ENCODE measurements around the gene THEMIS. TPM values are rescaled to one million over a fixed set of nuclear protein-coding genes. Genes with fewer than 3 reads are reported as not detected.

Gene THEMIS
- total RNA-seq, 4 donors from 2014 or later = 1.6 TPM; not detected in 3

- DNase-seq (ENCODE audit: low spot score in 2 of 2) = no peak
- Histone ChIP-seq H3K9me3 (no peaks in the 10 kb centered on the region), H3K27ac (no peak overlapping the region), H3K4me1 (no peaks in the 10 kb centered on the region), H3K36me3 (no peaks in the 10 kb centered on the region), H3K27me3 (no peaks in the 10 kb centered on the region), H3K4me3 (no peak overlapping the region)
- WGBS = 75% methylated on average over 5 of the region's 5 CpGs
- TF ChIP-seq POLR2A (IDR thresholded peaks at IDR 0.05) (no peak), EP300 (IDR thresholded peaks at IDR 0.05) (no peak), CTCF (IDR thresholded peaks at IDR 0.05) (no peak), POLR2AphosphoS5 (IDR thresholded peaks at IDR 0.05) (no peak)
These were observed 87.2 kb downstream of the THEMIS start for GRCh38 chr6:127813699-127814027.

- Histone ChIP-seq H3K27me3 (no peaks in the 10 kb centered on the region), H3K4me1 (no peaks in the 10 kb centered on the region), H3K27ac (no peak overlapping the region), H3K4me3 (no peak overlapping the region), H3K9me3 (no peaks in the 10 kb centered on the region), H3K36me3 (no peaks in the 10 kb centered on the region)
- WGBS = 82% methylated on average over 16 of the region's 16 CpGs
- TF ChIP-seq POLR2AphosphoS5 (IDR thresholded peaks at IDR 0.05) (no peak), POLR2A (IDR thresholded peaks at IDR 0.05) (no peak), CTCF (IDR thresholded peaks at IDR 0.05) (no peak), EP300 (IDR thresholded peaks at IDR 0.05) (no peak)
- no peak for DNase-seq (ENCODE audit: low spot score in 2 of 2)
These were observed 87.7 kb downstream of the THEMIS start for GRCh38 chr6:127812985-127813698.

- no peak for TF ChIP-seq EP300 (IDR thresholded peaks at IDR 0.05)
- no peak for TF ChIP-seq CTCF (IDR thresholded peaks at IDR 0.05)
- TF ChIP-seq POLR2A (IDR thresholded peaks at IDR 0.05) = no peak
- TF ChIP-seq POLR2AphosphoS5 (IDR thresholded peaks at IDR 0.05) = no peak
- H3K4me3 ChIP-seq = no peak overlapping the region
- H3K27me3 ChIP-seq = no peaks in the 10 kb centered on the region
- DNase-seq (ENCODE audit: low spot score in 2 of 2) = no peak
- no peak overlapping the region for H3K27ac ChIP-seq
- H3K4me1 ChIP-seq = no peaks in the 10 kb centered on the region
- H3K9me3 ChIP-seq = no peaks in the 10 kb centered on the region
- 37% methylated on average over 4 of the region's 4 CpGs for WGBS
- no peaks in the 10 kb centered on the region for H3K36me3 ChIP-seq
These were observed 88.8 kb downstream of the THEMIS start for GRCh38 chr6:127811900-127812570.

- no peaks in the 10 kb centered on the region for H3K27me3 ChIP-seq
- TF ChIP-seq EP300 (IDR thresholded peaks at IDR 0.05) = no peak
- TF ChIP-seq POLR2A (IDR thresholded peaks at IDR 0.05) = no peak
- no peak for TF ChIP-seq POLR2AphosphoS5 (IDR thresholded peaks at IDR 0.05)
- TF ChIP-seq CTCF (IDR thresholded peaks at IDR 0.05) = no peak
- H3K36me3 ChIP-seq = no peaks in the 10 kb centered on the region
- H3K27ac ChIP-seq = no peak overlapping the region
- no peak overlapping the region for H3K4me3 ChIP-seq
- WGBS = 80% methylated on average over 4 of the region's 4 CpGs
- DNase-seq (ENCODE audit: low spot score in 2 of 2) = no peak
- H3K4me1 ChIP-seq = no peaks in the 10 kb centered on the region
- H3K9me3 ChIP-seq = no peaks in the 10 kb centered on the region
These were observed 92.9 kb downstream of the THEMIS start for GRCh38 chr6:127807806-127808517.

GRCh38 chr6:127796713-127797112 is 104.1 kb downstream of the THEMIS start:
- WGBS = 100% methylated on average over 1 of the region's 1 CpG
- no peak overlapping the region for H3K4me3 ChIP-seq

More at GRCh38 chr6:127796713-127797112, 104.1 kb downstream of the THEMIS start:
- no peak for DNase-seq (ENCODE audit: low spot score in 2 of 2)
- no peak overlapping the region for H3K27ac ChIP-seq
- no peaks in the 10 kb centered on the region for H3K27me3 ChIP-seq
- TF ChIP-seq POLR2AphosphoS5 (IDR thresholded peaks at IDR 0.05) (no peak), CTCF (IDR thresholded peaks at IDR 0.05) (no peak), POLR2A (IDR thresholded peaks at IDR 0.05) (no peak), EP300 (IDR thresholded peaks at IDR 0.05) (no peak)
- no peaks in the 10 kb centered on the region for H3K36me3 ChIP-seq
- H3K9me3 ChIP-seq = no peaks in the 10 kb centered on the region
- H3K4me1 ChIP-seq = no peaks in the 10 kb centered on the region

Data from suprapubic skin (tissue), 4 donors.